Stomach (tissue), 19 donors: ENCODE measurements around the gene RAD54L2. TPM values are rescaled to one million over a fixed set of nuclear protein-coding genes. Genes with fewer than 3 reads are reported as not detected.

ENCODE experiments used
- DNase-seq, 2 donors: peaks; one replicate each; pipeline versions ENCODE4 v3.0.0 to v3.0.0-alpha.2; 2013 to 2019
- H3K27ac ChIP-seq, 5 donors: fragments of 200-600 bp in 4 of 5; sonication (generic) in 4 of 5; one replicate each; pipeline ENCODE4 v1.5.1; 2013 to 2019; ENCODE audit warnings: mild to moderate bottlenecking in 1 of 5, moderate library complexity in 1 of 5
- H3K27me3 ChIP-seq, 3 donors: fragments of 200-600 bp; sonication (generic); one replicate each; pipeline ENCODE4 v1.5.1; 2017 to 2019; ENCODE audit warnings: mixed run types in 1 of 3
- H3K36me3 ChIP-seq, 4 donors: fragments of 200-600 bp; sonication (generic); 1 replicate in 3 of 4; 2 replicates in 1 of 4; pipeline ENCODE4 v1.5.1; 2016 to 2019
- H3K4me1 ChIP-seq, 4 donors: fragments of 200-600 bp; sonication (generic); one replicate each; pipeline ENCODE4 v1.5.1; 2016 to 2019
- H3K4me3 ChIP-seq, 4 donors: fragments of 200-600 bp; sonication (generic) in 3 of 4; one replicate each; pipeline ENCODE4 v1.5.1; 2016 to 2019; ENCODE audit warnings: mild to moderate bottlenecking in 1 of 4
- H3K9me3 ChIP-seq, 4 donors: fragments of 200-600 bp; sonication (generic); one replicate each; pipeline ENCODE4 v1.5.1; 2016 to 2019
- CTCF ChIP-seq, 7 experiments: fragments of 450-650 bp in 4 of 7; fragments of 200-600 bp in 3 of 7; sonication (generic) in 3 of 7; IDR thresholded peaks; one replicate each; pipeline ENCODE4 v1.5.1; 2016 to 2019; ENCODE audit warnings: antibody characterized with exemption in 7 of 7, control low read depth in 2 of 7, mild to moderate bottlenecking in 1 of 7
- EP300 ChIP-seq: sonication (generic); formaldehyde crosslinking; IDR thresholded peaks from one replicate; pipeline ENCODE4 v1.6.1; 2017; ENCODE audit warnings: antibody characterized with exemption
- POLR2A ChIP-seq, 4 donors: fragments of 450-650 bp; IDR thresholded peaks; one replicate each; pipeline ENCODE4 v1.6.1; 2016; ENCODE audit warnings: antibody characterized with exemption in 4 of 4, control low read depth in 2 of 4, mild to moderate bottlenecking in 1 of 4, moderate library complexity in 1 of 4
- POLR2AphosphoS5 ChIP-seq, 3 donors: sonication (generic); formaldehyde crosslinking; IDR thresholded peaks; one replicate each; pipeline ENCODE4 v1.6.1; 2016; ENCODE audit warnings: antibody characterized with exemption in 3 of 3
- WGBS, 5 donors: extraction: QIAGEN DNeasy Blood & Tissue Kit in 3 of 5; methylation state at CpG; one replicate each; pipeline versions ENCODE4 v1.1.5 to v1.1.7; 2013 to 2018; 5-methylcytosine and 5-hydroxymethylcytosine counted together
- intact Hi-C: fragments of 100-400 bp; cut with DNase I; formaldehyde crosslinking; loops from one replicate; pipeline ENCODE4 v1.15.1; 2023; ENCODE audit warnings: low total_unique reads
- long read RNA-seq, 10 donors: transcript quantifications; one replicate each; lab custom pipeline, GENCODE V29; 2026
- polyA plus RNA-seq, 3 donors: library from polyadenylated mRNA; stranded (reverse); fragments of 200-250 nt; gene quantifications; one replicate each; pipeline ENCODE4 v1.2.3, GENCODE V29; 2013
- total RNA-seq, 5 donors: library from RNA; depleted of rRNA; stranded (reverse); fragments of >200 nt; gene quantifications; one replicate each; pipeline versions ENCODE4 v1.1.0 to v1.2.3, GENCODE V29; 2014 to 2016
- donor health status: healthy with polysubstance abuse.
- donor health status: Bipolar disorder and iron deficiency.
- donor health status: healthy.

RAD54L2 gene
- total RNA-seq (10 to 100 TPM in 4 of 5 donors, 1 to 10 TPM in 1; 2.3 to 46.0 (median 27.4) TPM), polyA plus RNA-seq (1 to 10 TPM; 1.5 to 3.9 (median 1.6) TPM)
- long read RNA-seq, donor 1: 0 reads
- long read RNA-seq, donor 2: 0 reads
- long read RNA-seq, donor 3: 0 reads
- long read RNA-seq, donor 4: 0 reads
- long read RNA-seq, donor 5, partial matches to known transcripts: 15 of 15 reads
- long read RNA-seq, donor 5, other reads (novel, unspliced or antisense): 0 of 15 reads
- long read RNA-seq, donor 6: 0 reads
- long read RNA-seq, donor 7: 0 reads
- long read RNA-seq, donor 8: 0 reads
- long read RNA-seq, donor 9, partial matches to known transcripts: 0 of 1 reads
- long read RNA-seq, donor 9, other reads (novel, unspliced or antisense): 0 of 1 reads
- long read RNA-seq, donor 10: 0 reads

- H3K27ac ChIP-seq: peak within 1 kb of the TSS; percentile 87 to 92 (median 90)
- H3K9me3 ChIP-seq: no peaks in the 10 kb centered on the region
- TF ChIP-seq POLR2A (IDR thresholded peaks at IDR 0.05) (no peak), CTCF (IDR thresholded peaks at IDR 0.05) (peak in 1 of 7 experiments; percentile 28), POLR2AphosphoS5 (IDR thresholded peaks at IDR 0.05) (peak; percentile 50 to 81 (median 75)), EP300 (no peak)
- peak; percentile 87 to 94 for DNase-seq
- 0 to 2% (median 0%) methylated on average over 26 to 91 of the region's 91 CpGs for WGBS, 5 donors
- H3K36me3 ChIP-seq: peaks cover 0 to 21% (median 16%) of the 10 kb centered on the region in 4 donors
- H3K27me3 ChIP-seq: no peaks in the 10 kb centered on the region
- H3K4me3 ChIP-seq: peak within 1 kb of the TSS; percentile 85 to 99 (median 89)
- peaks cover 12 to 44% (median 33%) of the 10 kb centered on the region in 4 donors for H3K4me1 ChIP-seq
- intact Hi-C loops: no loop called here
Measured at GRCh38 chr3:51538459-51539290, at the start of gene RAD54L2. RAD54L2 (plus strand) TSS chr3:51538719; CDS start chr3:51590421, 51,702 bp downstream.

GRCh38 chr3:51498876-51499738 is 39.4 kb upstream of the RAD54L2 start:
- peaks cover 0 to 37% (median 15%) of the 10 kb centered on the region in 4 donors for H3K4me1 ChIP-seq
- TF ChIP-seq EP300: no peak
- TF ChIP-seq POLR2AphosphoS5 (IDR thresholded peaks at IDR 0.05): peak in 2 of 3 donors; percentile 82 to 90
- peak in 1 of 4 donors; percentile 26 for TF ChIP-seq POLR2A (IDR thresholded peaks at IDR 0.05)
- TF ChIP-seq CTCF (IDR thresholded peaks at IDR 0.05): no peak
- H3K4me3 ChIP-seq: peak overlapping the region; percentile 89 to 95 (median 92)
- H3K9me3 ChIP-seq: no peaks in the 10 kb centered on the region
- H3K27me3 ChIP-seq: no peaks in the 10 kb centered on the region
- peak overlapping the region; percentile 99 to 100 (median 99) for H3K27ac ChIP-seq
- 0 to 1% (median 1%) methylated on average over 37 to 43 of the region's 43 CpGs for WGBS, 5 donors
- intact Hi-C loops: no loop called here
- peaks cover 0 to 25% (median 23%) of the 10 kb centered on the region in 4 donors for H3K36me3 ChIP-seq
- peak; percentile 97 to 98 for DNase-seq

- WGBS, 5 donors: 89 to 94% (median 89%) methylated on average over 14 of the region's 14 CpGs
- H3K4me3 ChIP-seq: peak overlapping the region in 3 of 4 donors; percentile 14 to 91 (median 31)
- peak in 1 of 2 donors; percentile 53 for DNase-seq
- TF ChIP-seq POLR2A (IDR thresholded peaks at IDR 0.05): no peak
- TF ChIP-seq EP300: no peak
- no peak for TF ChIP-seq CTCF (IDR thresholded peaks at IDR 0.05)
- TF ChIP-seq POLR2AphosphoS5 (IDR thresholded peaks at IDR 0.05): no peak
- peak overlapping the region; percentile 68 to 100 (median 99) for H3K27ac ChIP-seq
- H3K4me1 ChIP-seq: peaks cover 0 to 37% (median 15%) of the 10 kb centered on the region in 4 donors
- no peaks in the 10 kb centered on the region for H3K27me3 ChIP-seq
- intact Hi-C loops: loop anchor here (5.0 kb wide), 3 partner anchors 167 to 297 kb away; no protein-coding TSS in a partner anchor
- peaks cover 0 to 10% (median 8%) of the 10 kb centered on the region in 4 donors for H3K36me3 ChIP-seq
- no peaks in the 10 kb centered on the region for H3K9me3 ChIP-seq
Measured at GRCh38 chr3:51500632-51501131, 37.8 kb upstream of the RAD54L2 start.
